K562 (cell line): ENCODE results near the gene ENOX2. TPM values are rescaled to one million over a fixed set of nuclear protein-coding genes. Genes with fewer than 3 reads are reported as not detected.

ENCODE experiments used
- ATAC-seq: fragments of 200-7000 bp; cut with Tn5 transposase; 3 replicates; pipeline ENCODE4 v1.9.1; 2020; ENCODE audit warnings: moderate library complexity
- BruUV-seq: library from RNA; stranded (reverse); fragments of 400-500 nt; replicated peaks from 2 replicates; lab custom pipeline; 2021; lab: Mats Ljungman, UMichigan
- CTCF ChIA-PET: fragments of 300-600 bp; formaldehyde crosslinking; extraction: SDS; loops from one replicate; lab custom pipeline; 2021; ENCODE audit warnings: low intra/inter-chr PET ratio; lab: Yijun Ruan, JAX
- POLR2A ChIA-PET: fragments of 300-600, 350-650 bp; sonication (Branson Sonifier 250); formaldehyde crosslinking; extraction: SDS; loops from one replicate; lab custom pipeline; 2021; ENCODE audit warnings: antibody characterized with exemption, inconsistent platforms; lab: Yijun Ruan, JAX
- DNase-seq, 4 experiments: peaks; one replicate each; pipeline versions ENCODE4 v3.0.0 to v3.0.0-alpha.2; 2011 to 2018; ENCODE audit warnings: low spot score in 3 of 4, mixed read lengths in 3 of 4; ENCODE audit errors: extremely low read depth in 1 of 4
- FAIRE-seq: peaks from 2 replicates; lab custom pipeline; 2011; peaks lifted over from hg19 to GRCh38; lab: Jason Lieb, UNC
- H2AFZ ChIP-seq: 2 replicates; pipeline ENCODE4 v1.6.0; 2011; ENCODE audit warnings: low read depth, low read length, control low read depth, inconsistent platforms
- H3K27ac ChIP-seq: fragments of 200-600 bp; 3 replicates; pipeline ENCODE4 v1.8.0; 2011; ENCODE audit warnings: low read depth, mild to moderate bottlenecking, control low read depth, inconsistent platforms, low read length, moderate library complexity, mixed read lengths; ENCODE audit errors: extremely low read depth
- H3K27me3 ChIP-seq, 2 experiments: fragments of 300-600 bp in 1 of 2; 2 replicates in 1 of 2; 3 replicates in 1 of 2; pipeline versions ENCODE4 v1.6.0 to v1.8.0; 2011; ENCODE audit warnings: inconsistent platforms in 2 of 2, low read length in 2 of 2, mild to moderate bottlenecking in 1 of 2, mixed read lengths in 1 of 2, moderate library complexity in 1 of 2; ENCODE audit not compliant: control insufficient read depth in 2 of 2, insufficient read depth in 2 of 2
- H3K36me3 ChIP-seq: fragments of 300-600 bp; 3 replicates; pipeline ENCODE4 v1.8.0; 2011; ENCODE audit warnings: mild to moderate bottlenecking, low read length, inconsistent platforms; ENCODE audit not compliant: control insufficient read depth, insufficient read depth
- H3K4me1 ChIP-seq, 2 experiments: fragments of 200-600 bp in 1 of 2; replicated peaks in 1 of 2; 2 replicates in 1 of 2; 3 replicates in 1 of 2; pipeline versions ENCODE4 v1.5.1 to v1.8.0; 2011; ENCODE audit warnings: inconsistent platforms in 2 of 2, low read length in 2 of 2, mild to moderate bottlenecking in 1 of 2, mixed read lengths in 1 of 2, moderate library complexity in 1 of 2; ENCODE audit not compliant: control insufficient read depth in 2 of 2, insufficient read depth in 2 of 2
- H3K4me2 ChIP-seq: 2 replicates; pipeline ENCODE4 v1.6.1; 2011; ENCODE audit warnings: low read length, control low read depth, inconsistent platforms, mixed read lengths; ENCODE audit not compliant: insufficient read depth
- H3K4me3 ChIP-seq: fragments of 200-600 bp; sonication (generic), shearing (Covaris generic); 2 replicates; pipeline ENCODE4 v1.5.1; 2016; ENCODE audit warnings: control low read depth, inconsistent platforms
- H3K79me2 ChIP-seq: fragments of 200-600 bp; 3 replicates; pipeline ENCODE4 v1.8.0; 2011; ENCODE audit warnings: low read length, inconsistent platforms; ENCODE audit not compliant: control insufficient read depth, insufficient read depth
- H3K9ac ChIP-seq, 2 experiments: 2 replicates each; pipeline versions ENCODE4 v1.6.0 to v1.6.1; 2011; ENCODE audit warnings: low read depth in 2 of 2, low read length in 2 of 2, control low read depth in 1 of 2, inconsistent platforms in 1 of 2, mild to moderate bottlenecking in 1 of 2, mixed read lengths in 1 of 2; ENCODE audit not compliant: insufficient read depth in 1 of 2
- H3K9me1 ChIP-seq: one replicate; pipeline ENCODE4 v1.6.0; 2011; ENCODE audit warnings: inconsistent platforms, mild to moderate bottlenecking, low read length, moderate library complexity; ENCODE audit not compliant: control insufficient read depth, insufficient read depth
- H3K9me3 ChIP-seq: replicated peaks from 2 replicates; pipeline ENCODE4 v1.5.1; 2011; ENCODE audit warnings: low read depth, low read length, inconsistent platforms; ENCODE audit not compliant: control insufficient read depth, insufficient read depth
- H4K20me1 ChIP-seq: replicated peaks from 2 replicates; pipeline ENCODE4 v1.6.1; 2011; ENCODE audit warnings: low read length, inconsistent platforms, mixed read lengths; ENCODE audit not compliant: control insufficient read depth, insufficient read depth
- BRF2 ChIP-seq: IDR thresholded peaks from 3 replicates; pipeline ENCODE4 v1.6.1; 2011; ENCODE audit warnings: borderline replicate concordance, mild to moderate bottlenecking; ENCODE audit not compliant: insufficient read length, insufficient read depth
- MYNN ChIP-seq, 2 experiments: sonication (generic); formaldehyde crosslinking in 1 of 2; IDR thresholded peaks; 2 replicates each; pipeline versions ENCODE4 v1.5.0 to v1.6.1; 2016 to 2020; ENCODE audit warnings: antibody characterized with exemption in 1 of 2, missing genetic modification reagents in 1 of 2
- NFATC3 ChIP-seq: fragments of 450-650 bp; IDR thresholded peaks from 2 replicates; pipeline ENCODE4 v1.6.1; 2017; ENCODE audit warnings: mild to moderate bottlenecking
- XRCC4 ChIP-seq: IDR thresholded peaks from one replicate; pipeline ENCODE4 v1.6.1; 2011; ENCODE audit not compliant: insufficient read depth, insufficient read length; ENCODE audit errors: extremely low read depth
- ZNF639 ChIP-seq, 2 experiments: fragments of 200-800 bp in 1 of 2; sonication (Bioruptor generic) in 1 of 2; sonication (generic) in 1 of 2; formaldehyde crosslinking in 1 of 2; IDR thresholded peaks in 1 of 2; conservative IDR thresholded peaks in 1 of 2; 2 replicates each; pipeline versions ENCODE4 v1.5.0 to v1.6.1; 2016 to 2020; ENCODE audit warnings: missing compliant biosample characterization in 1 of 2, missing genetic modification characterization in 1 of 2, missing genetic modification reagents in 1 of 2
- WGBS: fragments of 100-300 bp; shearing (Covaris generic); methylation state at CpG from one replicate; pipeline ENCODE4 v1.1.6; 2016; ENCODE audit warnings: low coverage, mixed read lengths; ENCODE audit not compliant: insufficient coverage; ENCODE audit errors: missing lambda C conversion rate; 5-methylcytosine and 5-hydroxymethylcytosine counted together
- in situ Hi-C: fragments of 300-500 bp; cut with MboI; formaldehyde crosslinking; loops from 4 replicates; pipeline ENCODE4 v1.15.0; 2018; ENCODE audit warnings: inconsistent platforms, mixed read lengths
- intact Hi-C: fragments of 100-400 bp; cut with micrococcal nuclease; formaldehyde crosslinking; loops from 2 replicates; pipeline ENCODE4 v1.14.2; 2022
- polyA plus RNA-seq, 8 experiments: library from polyadenylated mRNA; depleted of rRNA in 4 of 8; stranded (reverse) in 5 of 8; unstranded in 3 of 8; fragments of >200 nt; fragmentation: Nextera tagmentation in 2 of 8; fragmentation: Illumina TruSeq in 1 of 8; extraction: Ambion mirVana in 2 of 8; extraction: Trizol in 1 of 8; gene quantifications; 2 replicates each; pipeline versions ENCODE4 v1.2.1 to v1.2.3, GENCODE V29; 2011 to 2014; ENCODE audit warnings: inconsistent platforms in 1 of 8, missing spikeins in 1 of 8
- total RNA-seq, 7 experiments: library from RNA; depleted of rRNA in 6 of 7; stranded (reverse); fragments of >200 nt in 6 of 7; fragmentation: Illumina TruSeq in 2 of 7; extraction: Trizol in 2 of 7; gene quantifications; 2 replicates each; pipeline versions ENCODE4 v1.2.1 to v1.2.3, GENCODE V29; 2011 to 2021; ENCODE audit warnings: low replicate concordance in 1 of 7

The ENOX2 gene
- total and polyA plus RNA-seq, 9 of the 15 experiments (the other 6 are each of a cell fraction or from before 2014, with no cell fraction given) = 6.1 to 24.0 (median 13.8) TPM

- TF ChIP-seq XRCC4 = no peak
- TF ChIP-seq NFATC3 = no peak
Observed at GRCh38 chrX:130728208-130728607, 174.8 kb downstream of the ENOX2 start (continued).

- H3K9ac ChIP-seq = no peak overlapping the region
- DNase-seq (no peak), FAIRE-seq (no peak), ATAC-seq (no peak)
- peaks cover 0 to 14% of the 10 kb centered on the region in 2 experiments; a peak in 2 of 5 replicates for H3K4me1 ChIP-seq
- 65% methylated on average over 3 of the region's 3 CpGs for WGBS
- no peak overlapping the region for H2AFZ ChIP-seq
- CTCF ChIA-PET = no interaction called here
- H3K4me2 ChIP-seq = no peak overlapping the region
- no peaks in the 10 kb centered on the region for H4K20me1 ChIP-seq
- POLR2A ChIA-PET = interaction anchor here (1.0 kb wide), 1 partner anchor 14 kb away, joined by 3 read pairs; no protein-coding TSS in a partner anchor
- H3K9me3 ChIP-seq = peaks cover 2% of the 10 kb centered on the region; the same call in 1 of the 2 replicates
- TF ChIP-seq ZNF639 (CRISPR knock-in tag; conservative IDR thresholded peaks at IDR 0.05 in 1 of 2, IDR thresholded peaks at IDR 0.05 in 1 of 2) (no peak), BRF2 (no peak), MYNN (IDR thresholded peaks at IDR 0.05) (no peak), MYNN (CRISPR knock-in tag; IDR thresholded peaks at IDR 0.05) (no peak)
- no TSS peak for BruUV-seq
- H3K27me3 ChIP-seq = no peaks in the 10 kb centered on the region
- in situ Hi-C loops = no loop called here
- intact Hi-C loops = no loop called here
- no peak overlapping the region for H3K4me3 ChIP-seq
- H3K79me2 ChIP-seq = no peaks in the 10 kb centered on the region
- H3K27ac ChIP-seq = no peak overlapping the region
- no peaks in the 10 kb centered on the region for H3K9me1 ChIP-seq
- no peaks in the 10 kb centered on the region for H3K36me3 ChIP-seq
Observed at GRCh38 chrX:130726661-130727060, 176.3 kb downstream of the ENOX2 start.
